ENCODE results near the gene ZC3H10. TPM values are rescaled to one million over a fixed set of nuclear protein-coding genes. Genes with fewer than 3 reads are reported as not detected.

The ZC3H10 gene
- total and polyA plus RNA-seq, 2 of the 13 experiments (the other 11 are each of a cell fraction or from before 2014, with no cell fraction given) = 0.70 to 2.3 TPM

GRCh38 chr12:56104109-56104814 lies 13.8 kb upstream of the ZC3H10 start, which contains the start of gene PA2G4 (continued):
- TF ChIP-seq FIP1L1 (IDR thresholded peaks at IDR 0.05; ENCODE audit: borderline replicate concordance, insufficient read depth, low read depth, low read length) (peak; percentile 92; the same call in 1 of the 2 replicates), IRF1 (CRISPR knock-in tag; IDR thresholded peaks at IDR 0.05; ENCODE audit: low read depth) (no peak), ZNF607 (CRISPR knock-in tag; IDR thresholded peaks at IDR 0.05; ENCODE audit: borderline replicate concordance) (peak; percentile 60), ZNF674 (CRISPR knock-in tag; IDR thresholded peaks at IDR 0.05; ENCODE audit: low read depth) (peak; percentile 91), ZNF747 (CRISPR knock-in tag; IDR thresholded peaks at IDR 0.05; ENCODE audit: borderline replicate concordance) (peak; percentile 99), ZNF468 (CRISPR knock-in tag; IDR thresholded peaks at IDR 0.05) (no peak), GATA4 (IDR thresholded peaks at IDR 0.05; ENCODE audit: borderline replicate concordance, low read depth) (no peak; the same call in 1 of the 2 replicates), IRX3 (CRISPR knock-in tag; IDR thresholded peaks at IDR 0.05; ENCODE audit: borderline replicate concordance, low read depth) (0 out of 2 replicates have a peak, but pooled peaks have one; percentile 25), BHLHE40 (IDR thresholded peaks at IDR 0.05; ENCODE audit: low read length) (peak; percentile 42), JUND (CRISPR knock-in tag; IDR thresholded peaks at IDR 0.05) (no peak), SP2 (CRISPR knock-in tag; IDR thresholded peaks at IDR 0.05) (no peak), SETDB1 (CRISPR knock-in tag; IDR thresholded peaks at IDR 0.05; ENCODE audit: borderline replicate concordance) (no peak), SALL1 (CRISPR knock-in tag; IDR thresholded peaks at IDR 0.05) (peak; percentile 93; the same call in 1 of the 2 replicates), KLF9 (CRISPR knock-in tag; IDR thresholded peaks at IDR 0.05; ENCODE audit: low read depth) (peak; percentile 62; the same call in 1 of the 2 replicates), DNMT3B (CRISPR knock-in tag; conservative IDR thresholded peaks at IDR 0.05) (no peak), FUBP1 (CRISPR knock-in tag; IDR thresholded peaks at IDR 0.05; ENCODE audit: borderline replicate concordance) (peak; percentile 98; the same call in 1 of the 2 replicates), ZNF879 (CRISPR knock-in tag; IDR thresholded peaks at IDR 0.05) (no peak), CC2D1A (CRISPR knock-in tag; IDR thresholded peaks at IDR 0.05) (no peak), ZSCAN29 (CRISPR knock-in tag; conservative IDR thresholded peaks at IDR 0.05) (peak; percentile 94), PTBP1 (IDR thresholded peaks at IDR 0.05; ENCODE audit: low read depth, low read length, poor library complexity, severe bottlenecking) (no peak), TAF1 (CRISPR knock-in tag; IDR thresholded peaks at IDR 0.05) (peak; percentile 88), MED13 (CRISPR knock-in tag; IDR thresholded peaks at IDR 0.05) (peak; percentile 65)
- TF ChIP-seq, protein P1, sequence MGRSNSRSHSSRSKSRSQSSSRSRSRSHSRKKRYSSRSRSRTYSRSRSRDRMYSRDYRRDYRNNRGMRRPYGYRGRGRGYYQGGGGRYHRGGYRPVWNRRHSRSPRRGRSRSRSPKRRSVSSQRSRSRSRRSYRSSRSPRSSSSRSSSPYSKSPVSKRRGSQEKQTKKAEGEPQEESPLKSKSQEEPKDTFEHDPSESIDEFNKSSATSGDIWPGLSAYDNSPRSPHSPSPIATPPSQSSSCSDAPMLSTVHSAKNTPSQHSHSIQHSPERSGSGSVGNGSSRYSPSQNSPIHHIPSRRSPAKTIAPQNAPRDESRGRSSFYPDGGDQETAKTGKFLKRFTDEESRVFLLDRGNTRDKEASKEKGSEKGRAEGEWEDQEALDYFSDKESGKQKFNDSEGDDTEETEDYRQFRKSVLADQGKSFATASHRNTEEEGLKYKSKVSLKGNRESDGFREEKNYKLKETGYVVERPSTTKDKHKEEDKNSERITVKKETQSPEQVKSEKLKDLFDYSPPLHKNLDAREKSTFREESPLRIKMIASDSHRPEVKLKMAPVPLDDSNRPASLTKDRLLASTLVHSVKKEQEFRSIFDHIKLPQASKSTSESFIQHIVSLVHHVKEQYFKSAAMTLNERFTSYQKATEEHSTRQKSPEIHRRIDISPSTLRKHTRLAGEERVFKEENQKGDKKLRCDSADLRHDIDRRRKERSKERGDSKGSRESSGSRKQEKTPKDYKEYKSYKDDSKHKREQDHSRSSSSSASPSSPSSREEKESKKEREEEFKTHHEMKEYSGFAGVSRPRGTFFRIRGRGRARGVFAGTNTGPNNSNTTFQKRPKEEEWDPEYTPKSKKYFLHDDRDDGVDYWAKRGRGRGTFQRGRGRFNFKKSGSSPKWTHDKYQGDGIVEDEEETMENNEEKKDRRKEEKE (IDR thresholded peaks at IDR 0.05) = no peak

Measured in HepG2 (cell line).